Cardiac fibroblast (primary cell): Measurements from ENCODE around the gene FRG2.
"Not testable (repeated sequence)": the region's sequence is repeated elsewhere in the genome, so short reads cannot be mapped to it uniquely, and the experiment has no call there.

Source experiments
- DNase-seq, 2 donors: peaks; one replicate each; pipeline versions ENCODE4 v3.0.0 to v3.0.0-alpha.2; 2010; ENCODE audit warnings: low read depth in 2 of 2
- H3K4me3 ChIP-seq, 2 donors: replicated peaks in 1 of 2; 1 replicate in 1 of 2; 2 replicates in 1 of 2; pipeline ENCODE4 v1.5.1; 2011; ENCODE audit warnings: low read depth in 2 of 2, low read length in 2 of 2, mild to moderate bottlenecking in 2 of 2, moderate library complexity in 1 of 2
- TF ChIP-seq, protein P1 (sequence below): IDR thresholded peaks from one replicate; pipeline ENCODE4 v1.5.1; 2011; ENCODE audit warnings: low read depth, mild to moderate bottlenecking, low read length, inconsistent platforms

FRG2 gene

DNA sequence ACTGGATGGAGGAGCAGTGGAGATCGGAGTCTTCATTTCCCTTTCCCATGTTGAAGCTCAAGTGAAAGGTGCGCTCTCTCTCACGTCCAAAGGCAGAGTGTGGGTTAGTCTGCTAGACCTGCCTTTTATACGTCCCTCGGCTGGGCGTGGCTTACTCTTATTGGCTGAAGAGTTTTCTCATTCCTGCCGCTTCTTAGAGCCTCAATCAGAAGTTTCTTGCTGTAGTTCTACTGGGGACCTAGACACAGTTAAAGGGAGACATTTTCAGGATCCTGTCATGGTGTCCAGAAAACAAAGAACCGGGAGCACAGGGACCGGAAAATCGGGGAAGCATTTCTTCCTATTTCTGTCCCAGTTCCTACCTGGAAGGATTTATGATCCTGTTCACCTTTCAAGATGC lies at the start of gene FRG2:
TSS of gene FRG2 (minus strand) at position 101 of the 400 bp plus-strand sequence. CDS start at position 49, 52 bp downstream.
- not testable (repeated sequence) for H3K4me3 ChIP-seq, DNase-seq

DNA sequence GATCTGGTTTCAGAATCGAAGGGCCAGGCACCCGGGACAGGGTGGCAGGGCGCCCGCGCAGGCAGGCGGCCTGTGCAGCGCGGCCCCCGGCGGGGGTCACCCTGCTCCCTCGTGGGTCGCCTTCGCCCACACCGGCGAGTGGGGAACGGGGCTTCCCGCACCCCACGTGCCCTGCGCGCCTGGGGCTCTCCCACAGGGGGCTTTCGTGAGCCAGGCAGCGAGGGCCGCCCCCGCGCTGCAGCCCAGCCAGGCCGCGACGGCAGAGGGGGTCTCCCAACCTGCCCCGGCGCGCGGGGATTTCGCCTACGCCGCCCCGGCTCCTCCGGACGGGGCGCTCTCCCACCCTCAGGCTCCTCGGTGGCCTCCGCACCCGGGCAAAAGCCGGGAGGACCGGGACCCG lies 41.3 kb upstream of the FRG2 start:
- not testable (repeated sequence) for DNase-seq, H3K4me3 ChIP-seq

DNA sequence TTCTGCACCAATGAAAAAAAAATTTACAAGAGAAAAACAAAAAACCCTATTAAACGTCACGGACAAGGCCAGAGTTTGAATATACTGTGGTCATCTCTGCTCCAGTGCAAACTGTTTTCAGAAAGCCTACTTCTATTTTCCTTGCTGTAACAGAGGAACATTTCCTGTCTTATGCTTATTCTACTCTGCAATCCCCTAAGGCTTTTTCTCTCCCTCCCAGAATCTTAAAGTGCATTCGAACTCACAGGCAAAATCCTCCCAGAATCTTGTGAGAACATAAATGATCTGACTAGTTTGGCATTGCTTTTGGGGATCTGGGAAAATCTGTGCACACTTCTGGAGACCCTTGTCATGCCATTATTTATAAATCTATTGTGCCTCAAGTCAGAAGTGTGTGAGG lies 37.7 kb upstream of the FRG2 start:
- peak in 1 of 2 donors; percentile 0 for DNase-seq
- not testable (repeated sequence) for H3K4me3 ChIP-seq

DNA sequence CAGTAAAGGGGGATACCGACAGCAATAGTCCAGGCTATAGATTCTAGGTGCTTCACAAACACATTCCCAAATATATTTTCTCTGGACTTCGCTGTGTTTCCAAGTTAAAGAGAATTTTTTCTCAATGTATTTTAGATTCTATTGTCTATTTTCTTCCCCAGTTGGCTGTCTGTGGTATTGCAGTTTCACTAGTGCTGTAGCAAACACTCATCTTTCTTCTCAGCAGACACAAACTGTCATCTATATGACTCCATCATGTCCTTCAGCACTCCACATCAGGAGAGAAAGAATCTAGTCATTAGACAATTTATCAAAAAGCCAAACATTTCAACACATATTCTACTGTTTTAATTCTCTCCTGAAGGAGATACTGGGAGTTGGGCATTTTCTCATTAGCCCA lies 37.3 kb upstream of the FRG2 start, which contains the start of gene DBET:
TSS of gene DBET (plus strand) at position 161 of the 400 bp plus-strand sequence.
- not testable (repeated sequence) for H3K4me3 ChIP-seq
- peak in 1 of 2 donors; percentile 0 for DNase-seq
- TF ChIP-seq, protein P1, sequence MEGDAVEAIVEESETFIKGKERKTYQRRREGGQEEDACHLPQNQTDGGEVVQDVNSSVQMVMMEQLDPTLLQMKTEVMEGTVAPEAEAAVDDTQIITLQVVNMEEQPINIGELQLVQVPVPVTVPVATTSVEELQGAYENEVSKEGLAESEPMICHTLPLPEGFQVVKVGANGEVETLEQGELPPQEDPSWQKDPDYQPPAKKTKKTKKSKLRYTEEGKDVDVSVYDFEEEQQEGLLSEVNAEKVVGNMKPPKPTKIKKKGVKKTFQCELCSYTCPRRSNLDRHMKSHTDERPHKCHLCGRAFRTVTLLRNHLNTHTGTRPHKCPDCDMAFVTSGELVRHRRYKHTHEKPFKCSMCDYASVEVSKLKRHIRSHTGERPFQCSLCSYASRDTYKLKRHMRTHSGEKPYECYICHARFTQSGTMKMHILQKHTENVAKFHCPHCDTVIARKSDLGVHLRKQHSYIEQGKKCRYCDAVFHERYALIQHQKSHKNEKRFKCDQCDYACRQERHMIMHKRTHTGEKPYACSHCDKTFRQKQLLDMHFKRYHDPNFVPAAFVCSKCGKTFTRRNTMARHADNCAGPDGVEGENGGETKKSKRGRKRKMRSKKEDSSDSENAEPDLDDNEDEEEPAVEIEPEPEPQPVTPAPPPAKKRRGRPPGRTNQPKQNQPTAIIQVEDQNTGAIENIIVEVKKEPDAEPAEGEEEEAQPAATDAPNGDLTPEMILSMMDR = peak; percentile 4

DNA sequence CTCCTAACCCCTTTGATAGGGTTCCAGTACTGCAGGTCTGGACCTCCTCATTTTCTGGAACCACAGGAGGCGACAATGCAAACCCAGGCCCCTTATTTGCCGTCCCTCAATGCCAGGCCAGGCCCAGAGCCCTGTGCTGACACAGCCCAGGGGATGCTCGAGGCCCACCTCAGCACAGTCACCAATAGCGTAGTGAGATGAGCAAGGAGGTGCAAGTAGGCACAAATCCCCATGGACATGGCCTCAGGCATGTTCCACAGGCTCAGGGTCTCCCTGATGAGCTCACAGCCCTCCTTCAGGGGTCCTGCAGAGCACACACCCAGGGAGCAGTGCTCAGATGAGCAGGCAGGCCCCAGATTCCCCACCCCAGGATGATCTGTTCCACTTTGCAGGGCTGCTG lies 31.9 kb upstream of the FRG2 start:
- DNase-seq, H3K4me3 ChIP-seq: not testable (repeated sequence)

DNA sequence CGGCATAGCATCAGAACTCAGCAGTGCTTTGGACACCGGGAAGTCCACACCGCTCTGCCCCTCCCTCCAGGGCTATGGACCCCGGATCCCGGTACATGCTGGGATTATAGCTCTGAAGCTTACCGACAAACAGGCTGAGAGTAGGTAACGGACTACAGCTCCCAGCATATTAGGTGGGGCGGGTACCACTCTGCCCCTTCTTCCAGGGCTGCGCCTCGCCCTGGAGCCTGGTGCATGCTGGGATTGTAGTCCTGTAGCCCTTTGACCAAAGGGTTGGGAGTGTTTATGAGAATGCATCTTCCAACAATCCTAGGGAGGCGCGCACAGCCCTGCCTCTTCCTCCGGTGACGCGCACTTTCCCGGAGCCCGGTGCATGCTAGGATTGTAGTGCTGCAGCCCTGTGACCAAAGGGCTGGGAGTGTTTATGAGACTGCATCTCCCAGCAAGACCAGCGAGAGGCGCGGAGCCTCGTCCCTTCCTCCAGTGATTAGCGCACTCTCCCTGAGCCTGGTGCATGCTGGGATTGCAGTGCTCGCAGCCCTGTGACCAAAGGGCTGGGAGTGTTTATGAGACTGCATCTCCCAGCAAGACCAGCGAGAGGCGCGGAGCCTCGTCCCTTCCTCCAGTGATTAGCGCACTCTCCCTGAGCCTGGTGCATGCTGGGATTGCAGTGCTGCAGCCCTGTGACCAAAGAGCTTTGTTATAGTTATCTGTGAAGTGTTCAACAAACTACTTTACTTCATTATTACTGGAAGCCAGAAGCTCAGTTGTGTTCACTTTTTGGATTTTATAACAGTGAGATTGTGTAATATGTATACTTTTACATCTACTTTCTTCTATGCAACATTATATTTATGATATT lies 22.6 kb upstream of the FRG2 start:
- not testable (repeated sequence) for DNase-seq, H3K4me3 ChIP-seq

DNA sequence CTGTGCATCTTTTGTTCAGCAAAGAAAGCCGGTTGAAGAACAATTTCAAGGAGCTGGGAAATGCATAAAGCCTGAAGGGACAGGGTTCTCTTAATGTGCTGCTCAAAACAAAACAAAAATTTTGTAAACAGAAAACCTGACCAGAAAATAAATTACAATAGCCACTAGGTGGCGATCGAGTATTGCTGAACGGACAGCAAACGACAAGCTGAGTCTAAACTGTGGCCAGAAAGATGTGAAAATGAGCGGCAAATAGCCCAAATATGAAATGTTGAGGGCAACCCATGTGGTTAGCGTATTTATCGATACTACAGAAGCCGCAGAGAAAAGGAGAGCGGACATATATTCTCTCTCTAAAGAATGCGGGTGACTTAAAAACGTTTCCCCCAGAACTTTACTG lies 20.6 kb upstream of the FRG2 start:
- not testable (repeated sequence) for H3K4me3 ChIP-seq, DNase-seq

DNA sequence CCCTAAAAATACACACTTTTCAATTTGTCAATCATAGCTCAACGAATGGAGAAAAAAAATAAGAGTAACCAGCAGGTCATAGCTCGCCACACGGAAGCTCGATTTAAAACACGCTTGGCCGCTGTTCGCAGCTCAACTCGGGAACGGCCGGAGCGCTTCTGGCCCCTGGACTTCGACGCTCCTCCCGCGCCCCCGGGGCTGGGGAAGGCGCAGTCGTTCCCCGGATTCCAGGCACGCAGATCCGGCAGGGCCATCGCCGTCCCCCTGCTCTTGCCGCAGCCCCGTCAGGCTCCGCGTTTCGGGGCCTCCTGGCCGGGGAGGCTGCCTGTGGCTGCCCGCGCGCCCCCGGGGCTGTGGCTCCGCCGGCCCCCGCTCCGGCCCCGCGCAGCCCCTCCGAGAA lies 13.8 kb upstream of the FRG2 start:
- not testable (repeated sequence) for DNase-seq, H3K4me3 ChIP-seq

DNA sequence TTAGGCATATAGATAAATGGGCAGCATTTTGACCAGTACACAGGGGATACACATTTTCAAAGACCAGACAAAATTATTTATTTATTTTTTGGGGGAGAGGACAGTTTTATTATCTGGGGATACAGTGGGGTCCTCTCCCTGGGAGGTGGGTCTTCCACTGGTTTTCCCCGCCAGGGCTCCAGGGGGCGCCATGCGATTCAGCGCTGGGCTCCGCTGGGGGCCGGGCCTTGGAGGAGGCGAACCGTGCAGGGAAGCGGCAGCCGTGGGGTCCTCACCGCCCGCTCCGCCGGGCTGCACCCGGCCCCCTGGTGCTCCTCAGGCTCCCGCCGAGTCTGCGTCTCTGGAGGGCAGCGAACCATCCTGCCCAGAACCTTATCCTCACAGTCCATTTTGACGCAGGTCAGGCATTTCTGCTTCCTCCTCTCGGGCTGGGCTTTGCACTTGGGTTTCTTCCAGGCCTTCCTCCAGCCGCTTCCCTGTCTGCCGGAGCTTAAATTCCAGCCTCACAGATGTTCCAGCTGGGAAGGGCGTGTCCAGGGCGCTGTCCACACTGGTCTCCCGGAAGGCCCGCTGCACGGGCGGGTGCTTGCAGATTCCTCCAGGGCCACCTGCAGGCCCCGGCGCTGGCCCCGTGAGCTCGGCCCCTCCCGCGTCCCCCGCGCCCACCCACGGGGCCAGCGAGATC lies 10.8 kb upstream of the FRG2 start:
- not testable (repeated sequence) for H3K4me3 ChIP-seq, DNase-seq

DNA sequence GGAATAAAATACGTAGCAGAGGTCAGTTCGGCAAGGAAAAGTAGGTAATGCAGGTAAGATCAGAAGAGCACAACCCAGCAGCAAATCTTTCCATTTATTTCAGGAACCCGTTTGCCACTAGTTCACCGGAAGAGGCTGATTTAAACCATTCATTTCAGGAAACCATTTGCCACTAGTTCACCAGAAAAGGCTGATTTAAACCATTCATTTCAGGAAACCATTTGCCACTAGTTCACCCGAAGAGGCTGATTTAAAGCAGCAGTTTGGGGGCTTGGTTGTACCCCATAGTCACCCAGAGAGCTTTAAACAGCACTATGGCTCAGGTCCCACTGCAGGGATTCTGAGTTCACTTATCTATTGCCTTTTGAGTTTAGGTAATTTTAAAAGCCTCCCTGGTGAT lies 4.2 kb upstream of the FRG2 start:
- DNase-seq, H3K4me3 ChIP-seq: not testable (repeated sequence)

DNA sequence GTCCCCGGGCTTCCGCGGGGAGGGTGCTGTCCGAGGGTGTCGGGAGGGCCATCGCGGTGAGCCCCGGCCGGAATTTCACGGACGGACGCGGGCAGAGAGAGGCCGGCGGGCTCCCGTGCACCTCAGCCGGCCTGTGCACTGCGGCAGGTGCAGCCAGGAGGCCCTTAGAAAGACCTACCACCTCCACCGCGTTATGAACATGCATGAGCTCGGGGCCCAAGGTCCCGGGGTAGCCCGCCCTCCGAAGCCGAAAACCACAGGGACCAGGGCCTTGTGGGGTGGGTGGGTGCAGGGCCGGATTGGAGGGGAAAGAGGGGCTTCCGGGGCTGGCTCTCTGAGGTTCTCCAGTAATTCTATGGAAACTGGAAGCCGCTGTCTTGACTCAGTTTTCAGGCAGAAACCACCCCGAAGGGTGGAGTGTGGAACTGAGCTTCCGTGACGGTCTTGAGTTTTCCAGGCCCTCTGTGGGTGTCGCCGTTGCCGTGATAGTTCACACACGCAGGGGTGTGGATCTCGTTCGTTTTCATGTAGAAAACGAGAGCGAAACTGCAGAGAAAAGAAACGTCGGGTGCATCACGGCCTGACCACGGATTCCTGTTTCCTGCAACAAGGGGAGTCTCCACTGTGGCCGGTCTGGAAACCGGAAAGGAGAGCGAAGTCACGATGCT lies 4.3 kb downstream of the FRG2 start:
- not testable (repeated sequence) for H3K4me3 ChIP-seq, DNase-seq

DNA sequence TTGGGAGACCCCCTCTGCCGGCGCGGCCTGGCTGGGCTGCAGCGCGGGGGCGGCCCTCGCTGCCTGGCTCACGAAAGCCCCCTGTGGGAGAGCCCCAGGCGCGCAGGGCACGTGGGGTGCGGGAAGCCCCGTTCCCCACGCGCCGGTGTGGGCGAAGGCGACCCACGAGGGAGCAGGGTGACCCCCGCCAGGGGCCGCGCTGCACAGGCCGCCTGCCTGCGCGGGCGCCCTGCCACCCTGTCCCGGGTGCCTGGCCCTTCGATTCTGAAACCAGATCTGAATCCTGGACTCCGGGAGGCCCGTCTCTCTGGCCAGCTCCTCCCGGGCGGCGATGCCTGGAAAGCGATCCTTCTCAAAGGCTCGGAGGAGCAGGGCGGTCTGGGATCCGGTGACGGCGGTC lies 5.1 kb downstream of the FRG2 start:
- not testable (repeated sequence) for DNase-seq, H3K4me3 ChIP-seq
